GM21717 (cell line): Measurements from ENCODE around the gene SLC27A5.
A peak's percentile ranks its signal among the peaks of the same experiment; 100 is the strongest.
"Not testable (repeated sequence)": the region's sequence is repeated elsewhere in the genome, so short reads cannot be mapped to it uniquely, and the experiment has no call there.

Source experiments
- ATAC-seq: cut with Tn5 transposase; IDR thresholded peaks from one replicate; pipeline ENCODE4 v1.9.1; 2021; ENCODE audit warnings: mild to moderate bottlenecking, moderate library complexity; ENCODE audit not compliant: unreplicated experiment

SLC27A5 gene

GRCh38 chr19:58471736-58472135, 40.1 kb downstream of the SLC27A5 start:
- ATAC-seq, result no peak

- ATAC-seq, result not testable (repeated sequence)
Observed at GRCh38 chr19:58470837-58471543, 40.8 kb downstream of the SLC27A5 start.

- no peak for ATAC-seq
Observed at GRCh38 chr19:58469241-58470013, 42.4 kb downstream of the SLC27A5 start.

- no peak for ATAC-seq
Observed at GRCh38 chr19:58468216-58468839, 43.5 kb downstream of the SLC27A5 start.

GRCh38 chr19:58466760-58467589, 44.8 kb downstream of the SLC27A5 start, which contains the start of gene ZNF324:
TSS of gene ZNF324 (plus strand) at chr19:58467080. CDS start at chr19:58469186, 2,106 bp downstream.
- ATAC-seq, result peak; percentile 83

- ATAC-seq, result peak; percentile 9
Observed at GRCh38 chr19:58466089-58466759, 45.6 kb downstream of the SLC27A5 start.

- no peak for ATAC-seq
Observed at GRCh38 chr19:58460039-58460438, 51.8 kb downstream of the SLC27A5 start.

GRCh38 chr19:58456111-58456510, 55.7 kb downstream of the SLC27A5 start:
- no peak for ATAC-seq

GRCh38 chr19:58455306-58455705, 56.5 kb downstream of the SLC27A5 start:
- no peak for ATAC-seq

GRCh38 chr19:58453743-58454142, 58.0 kb downstream of the SLC27A5 start:
- no peak for ATAC-seq

- peak; percentile 86 for ATAC-seq
Observed at GRCh38 chr19:58451358-58452101, 60.3 kb downstream of the SLC27A5 start, which contains the start of gene ZNF324B. TSS of gene ZNF324B (plus strand) at chr19:58451622. CDS start at chr19:58453702, 2,080 bp downstream.

GRCh38 chr19:58450856-58451357, 60.9 kb downstream of the SLC27A5 start:
- ATAC-seq, result peak; percentile 11

- not testable (repeated sequence) for ATAC-seq
Observed at GRCh38 chr19:58449980-58450379, 61.8 kb downstream of the SLC27A5 start.

GRCh38 chr19:58448860-58449259, 62.9 kb downstream of the SLC27A5 start:
- not testable (repeated sequence) for ATAC-seq
